GM18526 (cell line): ENCODE results near the gene TNFRSF1B.

ENCODE experiments used
- POLR2A ChIP-seq: IDR thresholded peaks from 3 replicates; pipeline ENCODE4 v1.6.1; 2011; ENCODE audit not compliant: insufficient read length; ENCODE audit errors: extremely low read depth

TNFRSF1B gene

DNA sequence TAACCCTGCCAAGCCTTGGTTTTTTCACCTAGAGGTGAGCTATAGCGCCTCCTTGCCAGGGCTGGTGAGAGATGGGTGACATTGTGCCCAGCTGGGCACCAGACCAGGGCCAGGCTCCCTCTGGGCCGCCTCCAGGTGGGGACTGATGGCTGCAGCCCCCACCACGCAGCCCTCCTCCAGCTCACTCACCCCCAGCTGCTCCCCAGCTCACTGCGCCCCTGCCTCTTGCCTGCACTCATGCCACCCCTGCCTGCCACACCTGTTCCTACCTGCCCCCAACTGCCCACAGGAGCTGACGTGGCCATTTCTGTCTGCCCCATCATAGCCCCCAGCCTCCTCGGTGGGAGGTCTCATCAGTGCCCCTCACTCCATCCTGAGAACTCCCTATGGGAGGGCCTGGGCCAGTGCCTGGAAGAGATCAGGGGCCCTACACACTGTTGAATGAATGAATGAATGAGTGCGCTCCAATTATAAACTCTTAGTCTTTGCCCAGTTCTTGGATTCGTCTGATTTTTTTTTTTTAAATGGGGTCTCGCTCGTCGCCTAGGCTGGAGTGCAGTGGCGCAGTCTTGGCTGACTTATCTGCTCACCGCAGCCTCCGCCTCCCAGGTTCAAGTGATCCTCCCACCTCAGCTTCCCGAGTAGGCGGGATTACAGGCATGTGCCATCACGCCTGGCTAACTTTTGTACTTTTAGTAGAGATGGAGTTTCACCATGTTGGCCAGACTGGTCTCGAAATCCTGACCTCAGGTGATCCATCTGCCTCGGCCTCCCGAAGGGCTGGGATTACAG, 36.6 kb downstream of the TNFRSF1B start:
- TF ChIP-seq POLR2A: no peak

DNA sequence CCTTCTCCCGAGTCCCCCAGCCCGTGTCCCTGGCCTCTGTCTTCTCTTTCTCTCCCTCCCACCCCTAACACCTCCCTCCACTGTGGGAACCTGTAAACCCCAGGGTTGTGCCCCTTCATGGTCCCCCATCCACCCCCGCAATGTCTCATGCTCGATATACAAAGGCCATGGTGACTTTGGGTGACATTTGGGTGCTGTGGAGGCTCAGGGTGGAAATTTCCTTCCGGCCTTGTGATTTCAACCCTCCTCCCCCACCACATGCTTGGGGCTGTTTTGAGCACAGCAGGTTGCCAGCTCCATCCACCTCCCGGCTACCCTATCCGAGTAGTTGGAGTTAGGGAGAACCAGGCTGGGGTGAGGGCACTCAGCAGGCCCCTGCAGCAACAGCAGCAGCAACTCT, 37.3 kb downstream of the TNFRSF1B start:
- no peak for TF ChIP-seq POLR2A

DNA sequence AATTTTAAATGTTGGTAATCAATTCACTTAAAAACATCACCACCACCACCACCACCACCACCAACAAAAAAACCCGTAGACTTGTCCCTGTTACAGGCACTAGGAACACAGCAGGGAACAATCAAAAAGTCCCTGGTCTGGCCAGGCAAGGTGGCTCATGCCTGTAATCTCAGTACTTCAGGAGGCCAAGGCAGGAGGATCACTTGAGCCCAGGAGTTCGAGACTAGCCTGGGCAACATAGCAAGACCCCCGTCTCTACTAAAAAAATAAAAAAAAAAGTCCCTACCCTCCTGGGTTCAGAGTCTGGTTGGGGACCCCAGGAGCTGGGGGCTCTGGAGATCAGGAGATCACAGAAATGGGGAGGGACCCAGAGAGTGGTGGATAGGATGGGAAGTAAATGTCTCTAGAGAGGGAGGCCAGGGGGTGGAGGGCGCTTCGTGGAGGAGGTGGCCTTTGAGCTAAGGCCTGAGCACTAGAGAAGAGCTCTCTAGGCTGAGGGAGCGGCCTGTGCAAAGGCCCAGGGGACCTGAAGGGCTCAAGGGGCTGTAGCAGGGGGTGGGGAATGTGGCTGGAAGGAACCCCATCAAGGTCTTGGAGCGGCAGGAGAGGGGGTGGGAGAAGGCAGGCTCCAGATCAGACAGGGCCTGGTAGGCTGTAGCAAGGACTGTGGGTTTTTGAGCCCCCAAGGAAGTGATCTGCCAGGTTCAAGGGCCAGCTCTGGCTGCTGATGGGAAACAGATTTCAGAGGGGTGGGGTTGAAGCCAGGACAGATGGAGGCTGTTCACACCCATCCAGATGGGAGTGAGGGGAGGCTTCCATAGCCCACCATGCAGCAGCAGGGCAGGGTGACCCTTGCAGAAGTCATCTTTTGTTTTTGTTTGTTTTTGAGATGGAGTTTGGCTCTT, 38.2 kb downstream of the TNFRSF1B start:
- no peak for TF ChIP-seq POLR2A

DNA sequence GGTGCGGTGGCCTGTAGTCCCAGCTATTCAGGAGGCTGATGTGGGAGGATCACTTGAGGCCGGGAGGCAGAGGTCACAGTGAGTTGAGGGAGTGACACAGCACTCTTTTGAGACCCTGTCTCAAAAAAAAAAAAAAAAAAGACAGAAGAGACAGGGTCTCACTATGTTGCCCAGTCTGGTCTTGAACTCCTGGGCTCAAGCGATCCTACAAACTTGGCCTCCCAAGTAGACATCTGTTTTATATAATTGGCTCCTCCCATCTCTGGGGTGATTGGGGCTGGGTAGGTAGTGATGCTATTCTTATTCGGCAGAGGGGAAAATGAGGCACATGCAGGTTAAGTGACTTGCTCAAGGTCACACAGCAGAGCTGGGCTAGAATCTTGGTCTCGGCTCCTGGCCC, 39.4 kb downstream of the TNFRSF1B start:
- TF ChIP-seq POLR2A: no peak

DNA sequence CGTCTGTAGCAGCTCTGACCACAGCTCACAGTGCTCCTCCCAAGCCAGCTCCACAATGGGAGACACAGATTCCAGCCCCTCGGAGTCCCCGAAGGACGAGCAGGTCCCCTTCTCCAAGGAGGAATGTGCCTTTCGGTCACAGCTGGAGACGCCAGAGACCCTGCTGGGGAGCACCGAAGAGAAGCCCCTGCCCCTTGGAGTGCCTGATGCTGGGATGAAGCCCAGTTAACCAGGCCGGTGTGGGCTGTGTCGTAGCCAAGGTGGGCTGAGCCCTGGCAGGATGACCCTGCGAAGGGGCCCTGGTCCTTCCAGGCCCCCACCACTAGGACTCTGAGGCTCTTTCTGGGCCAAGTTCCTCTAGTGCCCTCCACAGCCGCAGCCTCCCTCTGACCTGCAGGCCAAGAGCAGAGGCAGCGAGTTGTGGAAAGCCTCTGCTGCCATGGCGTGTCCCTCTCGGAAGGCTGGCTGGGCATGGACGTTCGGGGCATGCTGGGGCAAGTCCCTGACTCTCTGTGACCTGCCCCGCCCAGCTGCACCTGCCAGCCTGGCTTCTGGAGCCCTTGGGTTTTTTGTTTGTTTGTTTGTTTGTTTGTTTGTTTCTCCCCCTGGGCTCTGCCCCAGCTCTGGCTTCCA, 40.1 kb downstream of the TNFRSF1B start:
- no peak for TF ChIP-seq POLR2A

DNA sequence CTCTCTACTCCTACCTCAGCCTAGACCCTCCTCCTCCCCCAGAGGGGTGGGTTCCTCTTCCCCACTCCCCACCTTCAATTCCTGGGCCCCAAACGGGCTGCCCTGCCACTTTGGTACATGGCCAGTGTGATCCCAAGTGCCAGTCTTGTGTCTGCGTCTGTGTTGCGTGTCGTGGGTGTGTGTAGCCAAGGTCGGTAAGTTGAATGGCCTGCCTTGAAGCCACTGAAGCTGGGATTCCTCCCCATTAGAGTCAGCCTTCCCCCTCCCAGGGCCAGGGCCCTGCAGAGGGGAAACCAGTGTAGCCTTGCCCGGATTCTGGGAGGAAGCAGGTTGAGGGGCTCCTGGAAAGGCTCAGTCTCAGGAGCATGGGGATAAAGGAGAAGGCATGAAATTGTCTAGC, 41.5 kb downstream of the TNFRSF1B start:
- TF ChIP-seq POLR2A: no peak

DNA sequence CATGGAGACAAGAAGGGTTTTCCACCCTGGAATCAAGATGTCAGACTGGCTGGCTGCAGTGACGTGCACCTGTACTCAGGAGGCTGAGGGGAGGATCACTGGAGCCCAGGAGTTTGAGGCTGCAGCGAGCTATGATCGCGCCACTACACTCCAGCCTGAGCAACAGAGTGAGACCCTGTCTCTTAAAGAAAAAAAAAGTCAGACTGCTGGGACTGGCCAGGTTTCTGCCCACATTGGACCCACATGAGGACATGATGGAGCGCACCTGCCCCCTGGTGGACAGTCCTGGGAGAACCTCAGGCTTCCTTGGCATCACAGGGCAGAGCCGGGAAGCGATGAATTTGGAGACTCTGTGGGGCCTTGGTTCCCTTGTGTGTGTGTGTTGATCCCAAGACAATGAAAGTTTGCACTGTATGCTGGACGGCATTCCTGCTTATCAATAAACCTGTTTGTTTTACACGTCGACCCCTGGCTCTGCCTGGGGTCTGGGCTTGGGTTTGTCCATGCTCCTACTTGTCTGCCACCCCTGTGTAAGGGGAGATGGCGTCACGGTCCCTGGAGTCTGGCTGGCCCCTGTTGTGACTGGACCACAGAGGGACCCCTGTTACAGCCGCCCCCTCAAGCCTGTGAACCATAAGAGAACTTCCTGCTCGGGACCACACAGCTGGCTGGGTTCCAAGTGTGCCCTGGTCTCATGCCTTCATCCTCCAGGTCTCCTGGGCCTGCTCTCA, 42.1 kb downstream of the TNFRSF1B start:
- no peak for TF ChIP-seq POLR2A

DNA sequence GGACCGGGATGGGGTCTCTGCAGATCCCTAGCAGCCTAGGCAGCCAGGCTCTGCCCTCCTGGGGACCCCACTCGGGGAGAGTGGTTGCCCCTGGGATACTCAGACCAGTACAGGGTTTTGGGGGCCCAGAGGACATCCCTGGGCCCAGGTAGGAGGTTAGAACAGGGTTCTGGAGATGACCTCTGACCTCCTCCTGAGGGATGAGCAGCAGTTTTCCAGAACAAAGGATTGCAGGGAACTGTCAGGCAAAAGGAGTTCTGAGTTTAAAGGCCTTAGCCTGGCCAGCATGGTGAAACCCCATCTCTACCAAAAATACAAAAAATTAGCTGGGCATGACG, 42.7 kb downstream of the TNFRSF1B start:
- no peak for TF ChIP-seq POLR2A

DNA sequence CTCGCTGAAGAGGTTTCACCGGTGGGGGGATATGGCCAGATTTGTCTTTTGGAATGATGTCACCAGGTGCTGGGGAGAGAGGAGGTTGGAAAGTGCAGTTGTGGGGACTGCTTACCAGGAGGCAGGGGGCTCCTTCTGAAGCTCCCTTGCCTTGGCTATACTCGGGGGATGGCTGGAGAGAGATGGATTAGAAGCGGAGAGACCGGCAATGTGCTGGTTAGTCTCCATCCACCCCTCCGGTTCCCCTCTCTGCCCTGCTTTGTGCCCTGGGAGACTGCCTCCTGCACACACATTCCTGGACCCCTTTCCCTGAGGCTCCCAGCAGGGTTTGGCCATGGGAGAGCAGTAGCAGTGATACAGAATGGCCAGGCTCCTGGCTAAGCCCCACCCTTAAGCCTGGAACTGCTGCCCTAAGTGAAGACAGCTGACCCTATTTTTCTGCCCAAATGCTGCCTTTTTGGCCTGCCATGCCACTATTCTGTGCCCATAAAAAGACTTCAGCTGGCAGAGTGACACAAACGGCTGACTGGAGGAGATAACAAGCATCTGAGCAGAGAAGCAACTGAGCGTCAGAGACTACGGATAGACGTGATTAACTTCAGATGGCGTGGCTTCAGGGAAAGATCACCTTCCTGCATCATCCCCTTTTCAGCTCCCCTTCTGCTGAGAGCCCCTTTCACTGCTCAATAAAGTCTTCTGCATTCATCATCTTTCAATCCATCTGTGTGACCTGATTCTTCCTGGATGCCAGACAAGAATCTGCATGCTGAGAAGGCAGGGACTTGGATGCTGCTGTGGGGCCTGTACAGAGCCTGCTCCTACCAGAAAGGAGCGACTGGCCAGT, 48.5 kb downstream of the TNFRSF1B start:
- TF ChIP-seq POLR2A: no peak

DNA sequence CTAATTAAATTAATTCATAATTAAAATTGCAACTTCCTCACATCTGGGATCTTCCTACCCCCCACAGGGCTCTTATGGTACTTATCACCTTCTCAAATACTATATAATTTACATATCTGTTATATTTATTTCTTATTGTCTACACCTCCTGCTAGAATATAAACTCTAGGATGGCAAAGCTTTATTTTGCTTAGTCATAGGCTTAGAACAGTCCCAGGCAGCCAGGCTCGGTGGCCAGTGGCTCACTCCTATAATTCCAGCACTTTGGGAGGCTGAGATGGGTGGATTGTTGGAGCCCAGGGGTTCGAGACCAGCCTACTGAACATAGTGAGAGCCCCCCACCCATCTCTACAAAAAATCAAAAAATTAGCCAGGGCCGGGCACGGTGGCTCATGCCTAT, 53.0 kb downstream of the TNFRSF1B start:
- TF ChIP-seq POLR2A: no peak

DNA sequence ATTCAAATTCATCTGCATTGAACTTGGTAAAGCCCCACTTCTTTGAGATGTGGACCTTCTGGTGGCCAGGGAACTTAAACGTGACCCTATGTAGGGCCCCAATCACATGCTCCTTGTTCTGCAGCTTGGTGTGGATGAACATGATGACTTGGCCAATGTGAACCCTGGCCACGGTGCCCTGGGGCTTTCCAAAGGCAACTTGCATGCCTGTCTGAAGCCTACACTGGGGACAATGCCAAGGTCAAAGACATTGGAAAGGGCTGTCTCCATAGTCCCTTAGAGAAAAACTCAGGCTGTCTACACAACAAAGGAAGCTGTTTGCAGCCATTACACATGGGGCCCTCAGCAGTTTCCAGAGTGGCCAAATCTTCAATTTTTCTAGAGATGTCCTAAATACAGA, 54.1 kb downstream of the TNFRSF1B start:
- no peak for TF ChIP-seq POLR2A

DNA sequence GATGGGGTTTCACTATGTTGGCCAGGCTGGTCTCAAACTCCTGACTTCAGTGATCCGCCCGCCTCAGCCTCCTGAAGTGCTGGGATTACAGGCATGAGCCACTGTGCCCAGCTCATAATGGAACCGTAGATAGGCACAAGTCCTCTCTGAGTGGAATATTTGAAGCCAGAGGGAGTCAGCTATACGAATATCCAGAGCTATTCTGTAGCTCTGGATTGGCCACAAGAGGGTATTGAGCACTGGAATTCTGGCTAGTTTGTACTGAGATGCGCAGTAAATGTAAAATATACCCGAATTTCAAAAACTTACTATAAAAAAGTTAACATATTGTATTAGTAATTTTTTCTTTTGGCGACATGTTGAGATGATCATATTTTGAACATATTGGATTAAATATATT, 62.2 kb downstream of the TNFRSF1B start:
- no peak for TF ChIP-seq POLR2A

DNA sequence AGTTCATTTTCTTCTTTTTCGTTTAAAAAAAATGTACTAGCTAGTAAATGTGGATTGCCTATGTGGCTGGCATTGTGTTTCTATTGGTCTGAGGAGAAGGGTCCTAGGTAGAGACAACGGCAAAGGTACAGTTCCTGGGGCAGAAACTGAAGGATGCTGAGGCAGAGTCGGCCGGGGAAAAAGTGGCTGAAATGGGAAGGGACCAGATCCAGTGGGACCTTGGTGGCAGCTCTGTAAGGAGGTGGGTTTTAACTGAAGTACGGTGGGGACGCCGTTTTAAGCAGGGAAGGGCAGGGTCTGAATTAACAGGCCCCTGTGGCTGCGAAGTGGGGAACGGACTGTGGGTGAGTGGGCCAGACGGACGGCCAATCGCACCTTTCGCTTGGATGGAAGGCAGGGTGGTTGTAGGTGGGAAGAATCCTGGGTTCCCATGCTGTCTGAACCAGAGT, 62.6 kb downstream of the TNFRSF1B start:
- no peak for TF ChIP-seq POLR2A

DNA sequence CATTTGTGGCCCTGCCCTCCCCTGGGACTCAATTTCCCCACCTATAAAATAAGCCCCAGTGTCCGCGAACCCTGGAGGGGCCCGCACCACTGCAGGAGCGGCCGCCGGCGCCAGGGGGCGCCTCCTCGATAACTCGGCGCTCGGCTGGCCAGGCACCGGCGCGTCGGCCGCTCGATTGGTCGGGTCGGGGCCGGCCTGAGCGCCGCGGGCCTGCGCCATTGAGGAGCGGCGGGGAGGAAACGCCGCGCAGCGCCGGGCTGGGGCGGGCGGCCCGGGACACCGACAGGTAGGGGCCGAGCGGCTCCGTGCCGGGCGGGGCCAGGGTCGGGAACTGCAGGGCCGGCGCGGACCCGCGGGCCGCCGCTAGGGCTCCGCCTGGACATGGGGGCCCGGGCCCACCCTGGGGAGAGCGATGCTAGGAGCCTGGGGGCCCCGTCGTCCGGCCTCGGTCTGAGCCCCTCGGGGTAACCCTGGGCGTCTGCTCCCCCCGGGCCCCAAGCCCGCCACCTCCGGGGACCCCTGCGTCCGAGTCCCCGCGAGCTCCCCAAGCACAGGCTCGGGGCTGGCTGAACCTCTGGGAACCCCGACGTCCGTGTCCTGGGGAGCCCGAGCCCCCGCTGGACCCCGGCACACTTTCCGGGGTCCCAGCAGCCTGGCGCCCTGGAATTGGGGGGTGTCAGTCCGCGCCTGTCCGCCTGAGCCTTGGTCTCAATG, 63.2 kb downstream of the TNFRSF1B start, which contains the start of gene VPS13D:
Gene VPS13D (plus strand): TSS at position 196 of the 714 bp plus-strand sequence. CDS start 4,237 bp downstream, outside the sequence.
- TF ChIP-seq POLR2A: peak; percentile 59
